Measurements from ENCODE around the gene KMT2E. TPM values are rescaled to one million over a fixed set of nuclear protein-coding genes. Genes with fewer than 3 reads are reported as not detected.
A peak's percentile ranks its signal among the peaks of the same experiment; 100 is the strongest.

The KMT2E gene
- total RNA-seq, 1 experiment from 2014 or later = 49.7 TPM

DNA sequence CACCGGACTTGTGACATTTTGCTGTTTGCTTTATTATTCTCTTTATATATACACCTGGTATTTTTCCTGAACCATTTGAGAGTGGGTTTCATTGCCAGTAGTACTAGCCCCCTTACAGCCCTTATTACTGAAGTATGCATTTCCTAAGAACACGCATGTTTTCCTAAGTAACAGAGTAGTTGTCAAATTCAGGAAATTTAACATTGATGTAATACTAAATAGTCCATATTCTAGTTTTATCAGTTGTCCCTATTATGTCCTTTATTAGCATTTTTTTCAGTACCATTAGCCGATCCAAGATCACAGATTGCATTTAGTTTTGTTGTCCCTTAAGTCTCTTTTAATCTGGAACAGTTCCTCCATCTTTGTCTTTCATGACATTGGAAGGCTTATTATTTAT lies 8.0 kb downstream of the KMT2E start:
- BruUV-seq (replicated peaks) = no TSS peak
- Mint-ChIP-seq H3K4me1 (ENCODE audit: insufficient read depth, unreplicated experiment) (peaks cover 40% of the 10 kb centered on the region), H3K36me3 (ENCODE audit: insufficient read depth, unreplicated experiment) (no peaks in the 10 kb centered on the region), H3K9me3 (ENCODE audit: unreplicated experiment) (no peaks in the 10 kb centered on the region), H3K27me3 (ENCODE audit: insufficient read depth, unreplicated experiment) (no peaks in the 10 kb centered on the region), H3K27ac (ENCODE audit: low read depth, unreplicated experiment) (no peak overlapping the region), H3K4me3 (ENCODE audit: unreplicated experiment) (no peak overlapping the region)
- DNase-seq (ENCODE audit: unreplicated experiment) = no peak
- ChIA-PET POLR2A (interaction anchor here (0.7 to 21.0 kb wide), 3 partner anchors 9 to 37 kb away, joined by 4 to 620 read pairs (median 5); no protein-coding TSS in a partner anchor), CTCF (no interaction called here)
- TF ChIP-seq, protein P1, sequence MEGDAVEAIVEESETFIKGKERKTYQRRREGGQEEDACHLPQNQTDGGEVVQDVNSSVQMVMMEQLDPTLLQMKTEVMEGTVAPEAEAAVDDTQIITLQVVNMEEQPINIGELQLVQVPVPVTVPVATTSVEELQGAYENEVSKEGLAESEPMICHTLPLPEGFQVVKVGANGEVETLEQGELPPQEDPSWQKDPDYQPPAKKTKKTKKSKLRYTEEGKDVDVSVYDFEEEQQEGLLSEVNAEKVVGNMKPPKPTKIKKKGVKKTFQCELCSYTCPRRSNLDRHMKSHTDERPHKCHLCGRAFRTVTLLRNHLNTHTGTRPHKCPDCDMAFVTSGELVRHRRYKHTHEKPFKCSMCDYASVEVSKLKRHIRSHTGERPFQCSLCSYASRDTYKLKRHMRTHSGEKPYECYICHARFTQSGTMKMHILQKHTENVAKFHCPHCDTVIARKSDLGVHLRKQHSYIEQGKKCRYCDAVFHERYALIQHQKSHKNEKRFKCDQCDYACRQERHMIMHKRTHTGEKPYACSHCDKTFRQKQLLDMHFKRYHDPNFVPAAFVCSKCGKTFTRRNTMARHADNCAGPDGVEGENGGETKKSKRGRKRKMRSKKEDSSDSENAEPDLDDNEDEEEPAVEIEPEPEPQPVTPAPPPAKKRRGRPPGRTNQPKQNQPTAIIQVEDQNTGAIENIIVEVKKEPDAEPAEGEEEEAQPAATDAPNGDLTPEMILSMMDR (IDR thresholded peaks at IDR 0.05; ENCODE audit: unreplicated experiment) = no peak
- intact Hi-C loops (cut with micrococcal nuclease) = no loop called here

- no TSS peak for BruUV-seq (replicated peaks)
- H3K9me3 Mint-ChIP-seq (ENCODE audit: unreplicated experiment) = no peaks in the 10 kb centered on the region
- H3K27me3 Mint-ChIP-seq (ENCODE audit: insufficient read depth, unreplicated experiment) = no peaks in the 10 kb centered on the region
- peaks cover 35% of the 10 kb centered on the region for H3K4me1 Mint-ChIP-seq (ENCODE audit: insufficient read depth, unreplicated experiment)
- no peak overlapping the region for H3K4me3 Mint-ChIP-seq (ENCODE audit: unreplicated experiment)
- no peaks in the 10 kb centered on the region for H3K36me3 Mint-ChIP-seq (ENCODE audit: insufficient read depth, unreplicated experiment)
- ChIA-PET CTCF (no interaction called here), POLR2A (interaction anchor here (1.0 kb wide), 1 partner anchor 35 kb away, joined by 5 read pairs; no protein-coding TSS in a partner anchor)
- TF ChIP-seq, protein P1 (IDR thresholded peaks at IDR 0.05; ENCODE audit: unreplicated experiment) = no peak
- intact Hi-C loops (cut with micrococcal nuclease) = no loop called here
- H3K27ac Mint-ChIP-seq (ENCODE audit: low read depth, unreplicated experiment) = no peak overlapping the region
- DNase-seq (ENCODE audit: unreplicated experiment) = no peak
Measured at GRCh38 chr7:105022458-105022857, 8.5 kb downstream of the KMT2E start.

DNA sequence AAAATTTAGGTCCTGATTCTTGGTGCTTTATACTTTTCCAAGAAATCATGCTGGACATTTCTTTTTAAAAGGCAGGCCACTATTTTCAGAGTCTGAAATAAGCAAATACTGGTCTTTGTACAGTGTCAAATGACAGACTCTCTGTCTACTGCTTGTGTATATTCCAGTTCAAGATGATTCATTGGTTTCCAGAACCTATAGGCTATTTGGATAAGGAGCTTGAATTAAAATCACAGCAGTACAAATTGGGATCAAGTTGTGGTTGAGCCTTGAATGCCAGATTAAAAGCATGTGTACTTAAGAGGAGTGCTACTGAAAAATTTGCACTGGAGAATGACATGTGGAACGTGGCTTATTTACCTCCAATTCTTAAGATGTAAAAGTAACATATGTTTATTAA lies 10.7 kb downstream of the KMT2E start:
- ChIA-PET POLR2A (interaction anchor here (0.6 to 5.3 kb wide), 8 partner anchors 8 to 724 kb away, joined by 3 to 59 read pairs (median 4); partner anchors contain the start of gene KMT2E), CTCF (interaction anchor here (0.8 to 1.3 kb wide), 3 partner anchors 14 to 938 kb away, joined by 3 read pairs; no protein-coding TSS in a partner anchor)
- TF ChIP-seq, protein P1 (IDR thresholded peaks at IDR 0.05; ENCODE audit: unreplicated experiment) = no peak
- H3K4me3 Mint-ChIP-seq (ENCODE audit: unreplicated experiment) = no peak overlapping the region
- intact Hi-C loops (cut with micrococcal nuclease) = no loop called here
- H3K27ac Mint-ChIP-seq (ENCODE audit: low read depth, unreplicated experiment) = peak overlapping the region; percentile 19
- no peaks in the 10 kb centered on the region for H3K27me3 Mint-ChIP-seq (ENCODE audit: insufficient read depth, unreplicated experiment)
- DNase-seq (ENCODE audit: unreplicated experiment) = peak; percentile 59
- H3K36me3 Mint-ChIP-seq (ENCODE audit: insufficient read depth, unreplicated experiment) = no peaks in the 10 kb centered on the region
- no peaks in the 10 kb centered on the region for H3K9me3 Mint-ChIP-seq (ENCODE audit: unreplicated experiment)
- H3K4me1 Mint-ChIP-seq (ENCODE audit: insufficient read depth, unreplicated experiment) = peaks cover 38% of the 10 kb centered on the region
- BruUV-seq (replicated peaks) = no TSS peak

- POLR2A ChIA-PET = interaction anchor here (1.8 to 5.3 kb wide), 2 partner anchors 11 to 43 kb away, joined by 7 to 59 read pairs; partner anchors contain the start of gene KMT2E
- H3K27ac Mint-ChIP-seq (ENCODE audit: low read depth, unreplicated experiment) = no peak overlapping the region
- CTCF ChIA-PET = interaction anchor here (0.9 to 1.6 kb wide), 3 partner anchors 12 to 46 kb away, joined by 3 to 6 read pairs (median 3); no protein-coding TSS in a partner anchor
- TF ChIP-seq, protein P1 (IDR thresholded peaks at IDR 0.05; ENCODE audit: unreplicated experiment) = no peak
- peaks cover 35% of the 10 kb centered on the region for H3K4me1 Mint-ChIP-seq (ENCODE audit: insufficient read depth, unreplicated experiment)
- no peaks in the 10 kb centered on the region for H3K9me3 Mint-ChIP-seq (ENCODE audit: unreplicated experiment)
- H3K27me3 Mint-ChIP-seq (ENCODE audit: insufficient read depth, unreplicated experiment) = no peaks in the 10 kb centered on the region
- no peak for DNase-seq (ENCODE audit: unreplicated experiment)
- BruUV-seq (replicated peaks) = no TSS peak
- intact Hi-C loops (cut with micrococcal nuclease) = no loop called here
- peaks cover 6% of the 10 kb centered on the region for H3K36me3 Mint-ChIP-seq (ENCODE audit: insufficient read depth, unreplicated experiment)
- no peak overlapping the region for H3K4me3 Mint-ChIP-seq (ENCODE audit: unreplicated experiment)
Measured at GRCh38 chr7:105026750-105027149, 12.7 kb downstream of the KMT2E start.

Measured in MCF 10A (cell line).